ENCODE data around the gene ATP6V0A4.
A peak's percentile ranks its signal among the peaks of the same experiment; 100 is the strongest.
"Not testable (repeated sequence)": the region's sequence is repeated elsewhere in the genome, so short reads cannot be mapped to it uniquely, and the experiment has no call there.

Gene ATP6V0A4

DNA sequence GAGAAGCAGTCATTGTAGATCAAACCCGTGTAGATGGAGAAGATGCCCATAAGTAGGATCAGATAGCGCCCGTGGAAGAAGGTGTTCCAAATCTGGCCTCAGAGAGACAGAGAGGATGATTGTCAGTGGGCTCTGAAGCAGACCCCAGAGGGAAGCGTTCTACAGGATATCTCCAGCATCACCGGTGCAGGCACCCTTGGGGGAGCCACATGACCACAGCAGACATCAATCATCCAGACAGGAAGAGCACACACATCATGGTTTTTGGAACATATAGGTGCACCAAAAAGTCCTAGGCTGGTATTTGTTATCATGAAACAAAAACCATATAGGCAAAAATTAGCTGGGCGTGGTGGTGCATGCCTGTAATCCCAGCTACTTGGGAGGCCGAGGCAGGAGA is 52.8 kb downstream of the ATP6V0A4 start:
- H3K4me3 ChIP-seq (ENCODE audit: low read depth, low read length), result no peak overlapping the region
- DNase-seq (ENCODE audit: low read depth), result no peak
- TF ChIP-seq CTCF (IDR thresholded peaks at IDR 0.05; ENCODE audit: low read depth, low read length, missing control alignments), result no peak

DNA sequence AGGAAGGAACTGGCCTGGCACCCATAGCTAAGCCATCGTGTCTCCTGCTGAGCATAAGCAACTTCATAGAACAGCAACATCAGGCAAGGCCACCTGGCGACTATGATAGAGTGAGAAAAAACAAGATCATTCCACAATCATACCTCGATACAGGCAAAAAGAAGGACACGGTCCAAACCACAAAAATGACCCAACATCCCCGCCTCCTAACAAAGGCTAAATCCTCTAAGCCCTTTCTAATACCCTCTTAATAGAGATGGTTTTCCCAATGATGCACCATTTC is 56.6 kb downstream of the ATP6V0A4 start:
- no peak for TF ChIP-seq CTCF (IDR thresholded peaks at IDR 0.05; ENCODE audit: low read depth, low read length, missing control alignments)
- DNase-seq (ENCODE audit: low read depth), result no peak
- H3K4me3 ChIP-seq (ENCODE audit: low read depth, low read length), result no peak overlapping the region

- no peak for TF ChIP-seq CTCF (IDR thresholded peaks at IDR 0.05; ENCODE audit: low read depth, low read length, missing control alignments)
- DNase-seq (ENCODE audit: low read depth), result no peak
- no peak overlapping the region for H3K4me3 ChIP-seq (ENCODE audit: low read depth, low read length)
Observed at GRCh38 chr7:138739859-138740258, 58.1 kb downstream of the ATP6V0A4 start.

- DNase-seq (ENCODE audit: low read depth), result peak; percentile 49
- TF ChIP-seq CTCF (IDR thresholded peaks at IDR 0.05; ENCODE audit: low read depth, low read length, missing control alignments), result peak; percentile 94
Observed at GRCh38 chr7:138738551-138739335, 59.3 kb downstream of the ATP6V0A4 start.

GRCh38 chr7:138738114-138738513 is 59.9 kb downstream of the ATP6V0A4 start:
- no peak overlapping the region for H3K4me3 ChIP-seq (ENCODE audit: low read depth, low read length)

More at GRCh38 chr7:138738551-138739335, 59.3 kb downstream of the ATP6V0A4 start:
- no peak overlapping the region for H3K4me3 ChIP-seq (ENCODE audit: low read depth, low read length)

GRCh38 chr7:138735399-138735798 is 62.6 kb downstream of the ATP6V0A4 start:
- TF ChIP-seq CTCF (IDR thresholded peaks at IDR 0.05; ENCODE audit: low read depth, low read length, missing control alignments), result no peak
- no peak for DNase-seq (ENCODE audit: low read depth)
- H3K4me3 ChIP-seq (ENCODE audit: low read depth, low read length), result no peak overlapping the region

More at GRCh38 chr7:138738114-138738513, 59.9 kb downstream of the ATP6V0A4 start:
- DNase-seq (ENCODE audit: low read depth), result no peak
- TF ChIP-seq CTCF (IDR thresholded peaks at IDR 0.05; ENCODE audit: low read depth, low read length, missing control alignments), result no peak

DNA sequence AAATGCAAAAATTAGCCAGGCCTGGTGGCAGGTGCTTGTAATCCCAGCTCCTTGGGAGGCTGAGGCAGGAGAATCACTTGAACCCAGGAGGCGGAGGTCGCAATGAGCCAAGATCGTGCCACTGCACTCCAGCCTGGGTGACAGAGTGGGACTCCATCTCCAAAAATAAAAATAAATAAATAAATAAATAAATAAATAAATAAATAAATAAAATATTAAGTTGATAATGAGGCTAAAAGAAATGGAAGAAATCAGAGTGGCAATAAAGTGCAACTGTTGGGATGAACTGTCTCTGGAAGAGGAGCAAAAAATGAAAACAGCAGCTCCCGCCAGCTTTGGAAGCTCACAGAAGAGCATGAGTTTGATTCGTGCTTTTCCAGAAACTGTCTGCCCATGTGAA is 66.3 kb downstream of the ATP6V0A4 start:
- not testable (repeated sequence) for H3K4me3 ChIP-seq (ENCODE audit: low read depth, low read length); DNase-seq (ENCODE audit: low read depth)
